HG03039 (cell line): ENCODE measurements around the gene NAPSA.
A peak's percentile ranks its signal among the peaks of the same experiment; 100 is the strongest.
"Not testable (repeated sequence)": the region's sequence is repeated elsewhere in the genome, so short reads cannot be mapped to it uniquely, and the experiment has no call there.

Experiments
- ATAC-seq: cut with Tn5 transposase; IDR thresholded peaks from one replicate; pipeline ENCODE4 v1.9.1; 2021; ENCODE audit warnings: mild to moderate bottlenecking, moderate library complexity; ENCODE audit not compliant: unreplicated experiment

Gene NAPSA

DNA sequence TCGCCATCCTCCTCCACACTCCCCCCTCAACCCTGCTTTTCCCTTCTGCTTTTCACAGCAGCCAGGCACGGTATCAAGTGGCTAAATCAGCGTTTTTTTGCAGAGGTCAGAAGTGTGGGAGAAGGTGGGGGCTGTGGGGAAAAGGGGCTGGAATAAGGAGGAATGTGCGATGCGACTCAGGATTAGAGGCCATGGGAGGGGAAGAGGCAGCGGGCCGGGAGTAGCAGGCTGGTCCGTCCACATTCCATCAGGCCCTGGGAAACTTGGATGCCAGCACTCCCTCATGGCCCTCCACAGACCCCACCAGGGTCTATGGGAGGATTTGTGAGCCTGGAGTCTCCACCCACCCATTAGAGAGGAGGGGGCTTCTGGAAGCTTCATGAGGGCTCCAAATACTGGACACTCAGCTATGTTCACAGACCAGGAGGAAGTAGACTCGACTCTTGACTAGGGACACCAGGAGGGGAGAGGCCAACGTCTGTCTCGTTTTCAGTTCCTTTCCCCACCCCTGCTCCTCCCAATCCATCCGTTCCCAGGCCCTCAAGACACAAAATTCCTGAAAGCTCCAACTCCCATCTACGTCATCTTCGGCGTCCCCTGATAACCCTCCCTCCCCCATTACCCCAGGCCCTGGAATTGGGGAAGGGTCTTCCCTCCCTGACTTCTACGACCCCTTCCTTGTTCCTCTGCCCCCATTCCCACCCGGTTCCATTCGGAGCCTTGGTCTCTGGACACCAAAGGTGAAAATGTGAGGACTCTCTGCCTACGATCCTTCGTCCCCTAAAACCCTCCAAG, 33.0 kb downstream of the NAPSA start:
- no peak for ATAC-seq

DNA sequence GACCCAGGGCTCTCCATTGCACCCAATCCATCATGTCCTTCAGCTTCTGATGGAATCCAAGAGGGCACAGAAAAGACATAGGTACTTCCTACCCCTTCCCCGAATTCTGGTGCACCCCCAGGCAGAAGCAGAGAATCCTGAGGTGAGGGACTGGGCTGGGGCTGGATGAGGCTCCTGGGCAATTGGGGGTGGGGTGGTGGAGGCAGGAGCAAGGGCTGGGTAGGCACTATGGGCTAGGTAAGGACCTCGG, 33.5 kb downstream of the NAPSA start:
- no peak for ATAC-seq

DNA sequence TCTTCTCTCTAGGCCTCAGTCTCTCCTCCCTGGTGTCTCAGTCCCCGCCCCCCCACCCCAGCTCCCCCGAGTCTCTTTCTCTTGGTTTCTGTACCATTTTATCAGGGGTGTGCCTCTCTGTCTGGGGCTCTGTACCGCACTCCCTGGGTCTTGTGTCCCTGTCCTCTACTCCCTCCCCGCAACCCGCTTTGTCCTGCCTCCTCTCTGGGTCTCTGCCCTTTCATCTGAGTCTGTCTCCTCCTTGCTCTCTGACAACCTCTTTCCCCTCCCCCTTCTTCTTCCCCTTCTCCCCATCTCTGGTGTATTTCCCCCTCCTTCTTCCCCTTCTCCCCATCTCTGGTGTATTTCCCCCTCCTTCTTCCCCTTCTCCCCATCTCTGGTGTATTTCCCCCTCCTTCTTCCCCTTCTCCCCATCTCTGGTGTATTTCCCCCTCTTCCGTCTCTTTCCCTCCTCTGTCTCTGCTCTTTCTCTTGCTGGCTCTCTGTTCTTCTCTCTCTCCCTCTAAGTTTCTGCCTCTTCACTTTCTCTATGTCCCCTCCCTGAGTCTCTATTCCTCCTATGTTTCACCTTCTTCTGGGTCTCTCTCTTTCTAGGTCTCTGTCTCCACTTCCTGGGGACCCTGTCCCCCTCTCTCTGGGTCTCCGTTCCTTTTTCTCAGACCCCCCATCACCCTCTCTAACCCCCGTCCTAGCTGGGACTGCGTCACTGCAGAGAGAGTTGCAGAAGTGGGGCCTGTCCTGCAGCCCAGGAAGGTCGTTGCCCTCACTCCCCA, 34.0 kb downstream of the NAPSA start:
- ATAC-seq, result no peak

DNA sequence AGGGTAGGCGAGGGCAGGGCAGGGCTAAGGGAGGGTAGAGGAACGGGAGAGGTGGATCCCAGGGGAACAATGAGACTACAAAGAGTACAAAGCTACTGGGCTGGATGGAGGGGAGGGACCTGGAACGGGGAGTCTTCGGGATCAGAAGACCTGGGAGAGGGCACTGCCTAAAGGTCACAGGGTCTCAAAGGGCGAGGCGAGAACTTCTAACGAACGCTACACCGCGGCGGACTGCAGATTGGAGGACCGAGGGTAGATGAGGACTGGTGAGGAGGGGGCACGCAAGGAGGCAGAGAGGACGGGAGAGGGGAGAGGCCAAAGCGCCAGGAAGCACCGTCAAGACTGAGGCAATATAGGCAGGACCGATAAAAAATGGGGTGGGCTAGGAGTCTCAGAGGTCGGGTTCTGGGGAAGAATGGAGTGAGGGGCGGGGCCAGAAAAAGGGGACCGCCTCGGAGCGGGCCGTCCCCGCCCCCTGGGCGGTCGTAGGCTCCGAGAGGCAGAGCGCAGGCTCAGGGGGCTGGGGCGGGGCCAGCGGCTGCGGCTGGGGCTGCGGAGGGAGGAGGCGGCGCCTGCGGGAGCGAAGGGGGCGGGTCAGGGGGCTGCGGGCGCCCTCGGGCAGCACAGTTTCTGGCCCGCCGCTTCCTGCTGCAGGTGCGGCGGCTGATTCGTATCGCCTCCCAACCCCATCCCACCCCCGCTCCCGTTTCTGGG, 34.9 kb downstream of the NAPSA start:
- peak; percentile 25 for ATAC-seq

DNA sequence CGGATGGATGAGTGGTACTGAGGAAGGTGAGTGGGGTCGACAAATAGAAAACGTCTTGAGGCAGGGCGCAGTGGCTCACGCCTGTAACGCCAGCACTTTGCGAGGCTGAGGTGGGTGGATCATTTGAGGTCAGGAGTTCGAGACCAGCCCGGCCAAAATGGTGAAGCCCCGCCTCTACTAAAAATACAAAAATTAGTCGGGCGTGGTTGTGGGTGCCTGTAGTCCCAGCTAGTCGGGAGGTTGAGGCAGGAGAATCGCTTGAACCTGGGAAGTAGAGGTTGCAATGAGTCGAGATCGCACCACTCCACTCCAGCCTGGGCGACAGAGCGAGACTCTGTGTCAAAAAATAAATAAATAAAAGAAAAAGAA, 35.5 kb downstream of the NAPSA start:
- ATAC-seq, result not testable (repeated sequence)

DNA sequence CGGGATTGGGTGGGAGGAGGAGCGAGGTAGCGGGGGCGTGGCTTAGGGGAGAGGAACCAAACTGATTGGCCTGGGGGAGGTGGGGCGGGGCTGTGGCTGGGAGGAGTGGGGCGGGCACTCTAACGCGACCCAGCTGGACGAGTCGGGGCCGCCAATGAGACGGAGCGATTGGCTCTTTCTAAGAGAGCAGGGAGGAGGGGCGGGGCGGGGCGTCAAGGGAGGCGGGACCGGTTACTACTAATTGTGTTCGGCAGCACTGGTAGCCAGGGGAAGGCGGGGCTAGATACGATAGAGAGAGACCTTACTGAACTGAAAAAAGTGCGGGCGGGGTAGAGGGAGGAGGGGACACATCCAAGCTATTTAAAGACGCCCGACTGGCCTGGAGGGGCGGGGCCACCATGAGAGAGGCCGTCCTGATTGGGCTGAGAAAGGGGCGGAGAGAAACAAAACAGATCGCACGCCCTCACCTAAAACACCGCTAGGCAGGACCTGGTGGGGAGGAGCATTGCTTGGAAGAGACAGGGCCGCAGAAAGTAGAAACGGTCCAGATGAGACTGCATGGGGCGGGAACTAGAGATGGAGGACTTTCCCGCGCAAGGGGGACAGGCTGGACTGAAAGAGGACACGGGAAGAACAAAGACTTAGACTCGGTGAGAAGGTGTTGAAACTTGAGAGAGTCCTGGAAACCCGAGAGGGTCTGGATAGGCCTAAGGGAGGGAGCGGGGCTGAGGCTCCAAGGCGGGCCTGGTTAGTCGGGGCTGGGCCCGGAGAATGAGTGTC, 36.1 kb downstream of the NAPSA start, which contains the start of gene KCNC3:
TSS of gene KCNC3 (minus strand) at position 232 of the 780 bp plus-strand sequence. CDS start 295 bp downstream, outside the sequence.
- peak; percentile 38 for ATAC-seq

DNA sequence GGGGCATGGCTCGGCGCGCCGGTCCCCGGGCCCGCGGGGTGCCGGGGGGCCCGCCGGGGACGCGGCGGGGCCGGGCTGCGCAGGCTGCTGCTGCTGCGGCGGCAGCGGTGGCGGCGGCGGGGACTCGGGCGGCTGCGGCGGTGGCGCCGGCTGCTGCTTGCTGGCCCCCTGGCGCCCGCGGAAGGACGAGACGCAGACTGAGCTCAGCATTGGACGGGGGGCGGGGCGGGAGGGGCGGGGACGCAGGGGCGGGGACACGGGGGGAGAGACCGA, 36.6 kb downstream of the NAPSA start:
- peak; percentile 9 for ATAC-seq

DNA sequence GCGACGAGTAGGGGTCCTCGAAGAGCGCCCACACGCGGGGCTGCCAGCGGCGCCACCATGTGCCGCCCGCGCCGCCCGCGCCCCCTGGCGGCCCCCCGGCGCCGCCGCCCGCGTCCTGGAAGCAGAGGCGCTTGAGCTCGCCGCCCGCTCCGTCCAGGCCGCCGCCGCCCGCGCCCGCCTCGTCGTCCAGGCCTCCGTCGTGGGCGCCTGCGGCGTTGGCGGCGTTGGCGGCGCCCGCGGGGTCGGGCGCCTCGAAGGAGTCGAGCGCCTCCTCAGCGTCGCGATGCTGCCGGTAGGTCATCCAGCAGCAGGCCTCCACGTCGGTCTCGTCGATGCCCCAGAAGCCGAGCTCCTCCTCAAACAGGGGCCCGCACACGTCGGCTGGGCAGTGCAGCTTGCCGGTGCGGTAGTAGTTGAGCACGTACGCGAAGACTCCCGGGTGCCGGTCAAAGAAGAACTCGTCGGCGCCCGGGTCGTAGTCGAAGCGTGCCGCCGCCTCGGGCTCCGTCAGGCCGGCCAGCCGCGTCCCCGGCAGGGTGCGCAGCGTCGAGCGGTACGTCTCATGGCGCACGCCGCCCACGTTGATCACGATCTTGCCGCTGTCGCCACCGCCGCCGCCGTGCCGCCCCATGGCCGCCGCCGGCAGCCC, 37.1 kb downstream of the NAPSA start:
- peak; percentile 1 for ATAC-seq

DNA sequence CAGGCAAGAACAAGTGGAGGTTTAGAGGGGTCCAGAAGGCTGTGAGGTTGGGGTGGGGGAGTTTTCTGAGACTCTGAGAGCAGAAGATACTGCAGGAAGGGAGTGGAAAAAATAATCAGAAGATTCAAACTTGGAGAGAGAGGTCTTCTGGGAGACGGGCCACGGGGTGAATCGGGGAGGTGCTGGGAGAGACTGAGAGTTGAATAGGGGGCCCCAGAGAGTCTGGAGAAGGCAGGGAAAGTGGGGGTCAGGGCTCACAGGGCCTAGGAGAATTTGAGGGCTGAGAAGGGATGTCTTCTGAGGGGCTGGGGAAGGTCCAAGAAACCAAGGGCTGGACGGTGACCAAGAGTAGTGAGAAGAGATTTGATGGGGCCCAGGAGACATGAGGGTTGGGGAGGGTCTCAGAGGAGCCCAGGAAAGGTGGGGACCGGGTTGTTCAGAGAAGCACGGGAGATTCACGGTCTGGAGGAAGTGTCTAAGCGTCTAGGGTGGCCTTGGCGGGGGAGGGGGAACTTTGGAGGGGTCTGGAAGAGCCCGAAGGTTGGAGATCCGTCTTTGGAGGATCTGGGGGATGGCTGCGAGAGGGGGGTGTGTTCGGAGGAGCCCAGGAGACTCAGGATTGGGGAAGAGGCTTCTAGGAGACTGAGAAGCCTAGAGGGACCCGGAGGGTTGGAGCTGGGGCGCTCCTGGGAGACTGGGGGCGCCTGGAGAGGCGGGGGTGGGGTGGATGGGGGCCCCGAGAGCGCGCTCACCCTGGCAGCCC, 37.8 kb downstream of the NAPSA start:
- no peak for ATAC-seq

DNA sequence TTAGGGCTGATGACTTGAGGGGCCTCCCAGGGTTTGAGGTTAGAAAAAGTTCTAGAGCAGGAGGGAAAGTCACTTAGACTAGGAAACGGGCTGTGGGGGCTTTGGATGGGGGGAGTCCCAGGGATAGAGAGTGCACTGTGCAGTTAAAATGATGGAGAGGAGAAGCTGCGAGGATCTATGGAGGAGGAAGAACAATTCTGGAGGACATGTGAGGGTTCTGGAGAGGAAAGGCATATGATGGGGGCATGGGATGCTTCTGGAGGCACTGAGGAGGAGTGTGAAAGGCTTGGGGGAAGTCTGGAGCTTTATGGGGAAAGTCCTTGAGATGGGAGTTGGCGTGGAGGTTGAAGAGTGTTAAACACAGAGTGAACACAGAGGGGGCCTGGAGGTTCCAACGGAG, 38.4 kb downstream of the NAPSA start:
- no peak for ATAC-seq

DNA sequence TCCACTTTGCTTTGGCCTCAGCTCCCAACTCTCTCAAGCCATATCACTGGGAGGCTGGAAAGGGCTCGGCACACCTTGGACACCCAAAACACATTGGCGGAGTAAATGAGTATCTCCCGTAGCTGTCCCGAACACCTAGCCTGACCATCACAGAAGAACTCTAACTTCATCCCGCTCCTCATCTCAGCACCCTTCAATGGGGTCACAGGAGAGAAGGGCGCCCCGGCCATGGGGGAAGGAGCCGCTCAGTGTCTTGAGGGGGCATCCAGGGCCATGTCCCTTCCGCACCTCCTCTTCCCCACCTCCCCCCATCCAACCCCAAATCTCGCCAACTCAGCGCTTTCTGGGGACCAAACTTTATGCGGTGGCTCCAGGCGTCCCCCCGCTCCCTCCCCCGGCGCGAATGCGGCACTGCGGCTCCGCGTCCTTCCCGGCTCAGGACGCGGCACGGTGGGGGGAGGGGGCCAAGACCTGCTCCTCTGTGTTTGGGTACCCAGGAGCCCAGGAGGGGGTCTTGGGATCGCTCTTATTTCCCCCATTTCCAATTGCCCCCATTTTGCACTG, 39.3 kb downstream of the NAPSA start:
- no peak for ATAC-seq

DNA sequence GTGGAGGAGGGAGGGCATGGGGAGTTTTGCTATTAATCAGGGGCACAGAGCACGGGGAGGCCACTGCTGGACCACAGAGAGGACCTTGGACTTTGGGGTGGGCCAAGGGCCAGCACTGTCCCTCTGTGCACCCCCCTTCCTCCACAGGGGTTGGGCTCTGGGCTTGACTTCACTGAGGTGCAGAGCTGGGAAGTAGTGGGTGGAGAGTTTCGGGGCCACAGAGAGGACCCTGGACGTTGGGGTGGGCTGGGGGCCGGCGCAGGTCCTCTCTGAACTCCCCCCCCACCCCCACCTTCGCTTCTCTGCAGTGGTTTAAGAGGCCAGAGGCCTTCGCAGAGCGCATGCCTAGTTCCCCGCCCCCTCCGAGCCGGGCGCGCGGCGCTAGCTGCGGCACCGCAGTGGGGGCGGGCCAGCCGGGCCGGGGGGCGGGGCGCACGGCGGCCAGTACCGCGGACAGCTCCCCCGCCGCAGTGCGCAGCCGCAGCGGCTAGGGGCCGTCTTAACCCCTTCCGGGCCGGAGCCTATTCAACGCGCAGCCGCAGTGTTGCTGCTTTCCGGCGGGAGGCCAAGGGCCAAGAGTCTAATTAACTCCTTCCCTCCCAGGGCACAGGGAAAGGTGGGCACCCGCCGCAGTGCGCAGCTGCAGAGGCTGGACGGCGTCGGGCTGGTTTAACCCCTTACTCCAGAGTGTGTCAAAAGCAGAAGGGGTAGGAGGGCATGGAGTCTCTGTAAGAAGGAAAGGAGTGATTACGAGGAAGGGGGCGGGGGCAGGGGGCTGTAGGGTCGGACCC, 39.9 kb downstream of the NAPSA start:
- ATAC-seq, result no peak

DNA sequence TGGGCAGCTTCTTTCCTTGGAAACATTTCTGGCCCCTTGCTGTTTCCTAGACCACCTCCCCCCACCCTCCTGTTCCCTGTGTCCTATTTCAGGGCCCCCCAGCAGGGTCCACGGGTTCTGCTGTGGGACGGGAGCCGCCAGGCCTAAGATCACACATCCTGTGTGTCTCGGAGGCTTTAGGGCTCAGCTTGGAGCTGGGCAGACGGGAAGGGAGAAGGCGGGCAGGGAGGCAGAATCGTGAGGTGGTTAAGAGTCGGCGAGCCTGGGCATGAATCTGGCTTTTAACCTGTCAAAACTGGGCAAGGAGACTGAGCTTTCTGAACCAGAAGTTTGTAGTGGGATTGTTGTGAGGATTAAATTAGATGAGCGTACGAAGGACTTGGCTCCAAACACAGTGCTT, 41.1 kb downstream of the NAPSA start:
- no peak for ATAC-seq

DNA sequence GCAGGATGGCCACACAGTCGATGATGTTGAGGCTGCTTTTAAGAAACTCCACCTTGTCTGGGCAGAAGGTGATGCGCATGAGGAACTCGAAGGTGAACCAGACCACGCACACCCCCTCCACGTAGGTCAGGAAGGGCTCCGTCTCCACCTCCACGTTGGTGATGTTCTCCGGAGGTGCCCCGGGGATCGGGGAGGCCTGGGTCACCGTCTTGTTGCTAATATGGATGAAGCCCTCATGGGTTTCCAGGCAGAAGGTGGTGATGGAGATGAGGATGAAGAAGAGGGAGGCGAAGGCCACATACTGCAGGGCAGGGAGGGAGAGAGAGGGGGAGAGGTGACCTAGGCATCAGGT, 41.7 kb downstream of the NAPSA start:
- ATAC-seq, result no peak

DNA sequence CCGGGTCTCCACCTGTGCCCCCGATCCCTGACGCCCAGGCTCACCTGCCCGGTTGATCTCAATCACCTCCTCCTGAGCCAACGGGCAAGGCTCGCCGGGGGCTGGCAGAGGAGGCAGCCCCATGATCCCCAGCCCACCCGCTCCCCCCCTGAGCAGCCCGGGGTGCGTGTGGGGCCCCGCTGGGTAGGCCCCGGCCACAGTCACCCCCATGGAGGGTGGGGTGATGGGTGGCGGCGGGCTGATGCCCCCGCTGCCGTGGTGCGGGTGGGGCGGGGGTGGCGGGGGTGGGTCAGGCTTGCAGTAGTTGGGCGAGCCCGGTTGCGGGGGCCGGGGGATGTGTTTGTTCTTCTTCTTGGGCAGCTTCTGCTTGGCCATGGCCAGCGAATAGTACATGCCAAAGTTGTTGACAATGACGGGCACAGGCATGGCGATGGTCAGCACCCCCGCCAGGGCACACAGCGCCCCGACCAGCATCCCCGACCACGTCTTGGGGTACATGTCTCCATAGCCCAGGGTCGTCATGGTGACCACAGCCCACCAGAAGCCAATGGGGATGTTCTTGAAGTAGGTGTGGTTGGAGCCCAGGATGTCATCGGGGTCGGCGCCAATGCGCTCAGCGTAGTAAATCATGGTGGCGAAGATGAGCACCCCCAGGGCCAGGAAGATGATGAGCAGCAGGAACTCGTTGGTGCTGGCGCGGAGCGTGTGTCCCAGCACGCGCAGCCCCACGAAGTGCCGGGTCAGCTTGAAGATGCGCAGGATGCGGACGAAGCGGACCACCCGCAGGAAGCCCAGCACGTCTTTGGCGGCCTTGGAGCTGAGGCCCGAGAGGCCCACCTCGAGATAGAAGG, 42.3 kb downstream of the NAPSA start:
- no peak for ATAC-seq

DNA sequence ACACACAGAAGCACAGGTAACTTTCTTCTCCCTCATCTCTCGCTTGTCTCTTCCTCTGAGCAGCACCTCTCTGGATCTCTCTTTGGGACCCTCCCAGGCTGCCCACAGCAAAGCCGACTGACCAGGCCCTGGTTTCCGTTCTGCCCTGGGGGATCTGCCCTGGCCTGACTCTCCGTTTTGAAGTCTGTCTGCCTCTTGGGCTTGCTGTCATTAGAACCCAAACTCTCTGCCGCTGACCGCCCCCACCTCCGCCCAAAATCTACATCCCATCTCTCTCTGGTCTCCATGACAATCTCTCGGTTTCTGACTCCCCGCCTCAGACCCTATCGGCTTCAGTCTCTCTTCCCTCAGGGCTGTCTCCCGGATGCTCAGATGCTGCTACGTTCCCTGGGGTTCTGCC, 43.2 kb downstream of the NAPSA start:
- ATAC-seq, result no peak

DNA sequence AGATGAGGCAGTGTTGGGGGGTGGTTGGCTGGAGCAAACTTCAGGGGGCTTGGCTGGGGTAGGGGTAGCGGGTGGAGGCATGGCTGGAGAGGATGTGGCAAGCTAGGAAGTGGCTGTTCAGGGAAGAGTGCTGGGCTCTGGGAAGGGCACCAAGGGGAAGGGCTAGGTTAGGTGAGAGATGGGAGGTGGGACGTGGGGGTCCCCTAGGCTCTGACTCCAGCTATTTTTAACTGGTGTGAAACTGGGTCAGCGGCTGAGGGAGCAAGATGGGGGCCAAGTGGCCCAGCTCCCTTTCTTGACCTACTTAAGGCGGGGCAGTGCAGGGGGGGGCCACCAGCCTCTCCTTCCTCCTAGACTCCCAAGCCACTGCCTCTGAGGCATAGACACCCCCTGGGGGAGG, 43.6 kb downstream of the NAPSA start:
- no peak for ATAC-seq

DNA sequence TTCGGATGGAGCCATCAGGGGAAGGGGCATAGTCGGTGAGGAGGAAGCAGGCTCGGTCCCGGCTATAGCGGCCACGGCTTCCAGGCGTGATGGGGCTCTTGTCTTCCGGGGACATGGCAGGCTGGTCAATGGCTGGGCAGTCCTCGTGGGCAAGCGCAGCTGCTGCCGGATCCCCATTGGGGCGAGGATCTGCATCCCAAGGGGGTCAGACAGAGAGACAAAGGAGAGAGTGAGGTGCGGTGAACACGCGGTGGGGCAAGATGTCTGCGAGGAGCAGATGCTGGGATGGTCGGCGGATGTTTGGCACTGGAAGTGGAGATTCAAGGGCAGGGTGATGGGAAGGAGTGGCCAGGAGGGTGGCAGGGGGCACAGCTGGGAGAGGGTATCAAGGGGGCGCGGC, 44.8 kb downstream of the NAPSA start:
- no peak for ATAC-seq
